ENCODE results near the gene NDOR1. TPM values are rescaled to one million over a fixed set of nuclear protein-coding genes. Genes with fewer than 3 reads are reported as not detected.

The NDOR1 gene
- polyA plus RNA-seq, 1 experiment, result 7.1 TPM

DNA sequence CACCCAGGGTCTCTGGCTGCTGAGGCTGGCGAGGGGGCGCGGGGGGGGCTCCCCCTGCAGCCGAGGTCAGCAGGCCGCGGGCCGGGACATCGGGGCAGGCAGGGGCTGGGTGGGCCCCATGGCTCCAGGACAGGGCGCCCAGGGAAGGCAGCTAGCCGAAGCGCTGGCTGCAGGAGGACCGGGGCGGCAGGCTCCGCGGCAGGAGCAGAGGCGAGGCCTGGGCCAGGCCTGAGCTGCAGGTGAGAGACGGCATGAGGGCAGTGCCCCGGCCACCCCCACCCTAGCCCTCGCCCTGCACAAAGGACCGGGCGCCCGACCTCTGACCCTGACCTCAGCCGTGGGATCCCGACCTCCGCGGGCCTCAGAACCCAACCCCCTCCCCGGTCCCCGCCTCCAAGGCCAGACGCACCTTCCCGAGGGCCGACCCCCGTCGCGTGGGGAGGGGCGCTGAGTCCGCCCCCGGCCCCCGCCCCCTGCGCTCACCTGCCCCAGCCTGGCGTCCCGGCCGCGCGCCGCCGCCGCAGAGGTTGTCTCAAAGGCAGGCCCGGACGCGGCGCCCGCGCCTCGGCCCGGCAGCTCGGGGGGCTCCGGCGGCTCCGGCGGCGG, 16.1 kb downstream of the NDOR1 start:
- TF ChIP-seq, protein P1, sequence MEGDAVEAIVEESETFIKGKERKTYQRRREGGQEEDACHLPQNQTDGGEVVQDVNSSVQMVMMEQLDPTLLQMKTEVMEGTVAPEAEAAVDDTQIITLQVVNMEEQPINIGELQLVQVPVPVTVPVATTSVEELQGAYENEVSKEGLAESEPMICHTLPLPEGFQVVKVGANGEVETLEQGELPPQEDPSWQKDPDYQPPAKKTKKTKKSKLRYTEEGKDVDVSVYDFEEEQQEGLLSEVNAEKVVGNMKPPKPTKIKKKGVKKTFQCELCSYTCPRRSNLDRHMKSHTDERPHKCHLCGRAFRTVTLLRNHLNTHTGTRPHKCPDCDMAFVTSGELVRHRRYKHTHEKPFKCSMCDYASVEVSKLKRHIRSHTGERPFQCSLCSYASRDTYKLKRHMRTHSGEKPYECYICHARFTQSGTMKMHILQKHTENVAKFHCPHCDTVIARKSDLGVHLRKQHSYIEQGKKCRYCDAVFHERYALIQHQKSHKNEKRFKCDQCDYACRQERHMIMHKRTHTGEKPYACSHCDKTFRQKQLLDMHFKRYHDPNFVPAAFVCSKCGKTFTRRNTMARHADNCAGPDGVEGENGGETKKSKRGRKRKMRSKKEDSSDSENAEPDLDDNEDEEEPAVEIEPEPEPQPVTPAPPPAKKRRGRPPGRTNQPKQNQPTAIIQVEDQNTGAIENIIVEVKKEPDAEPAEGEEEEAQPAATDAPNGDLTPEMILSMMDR (IDR thresholded peaks at IDR 0.05; ENCODE audit: insufficient read depth, low read depth, low read length), result no peak
- Histone ChIP-seq H3K4me3 (ENCODE audit: low read depth, low read length) (peak overlapping the region; percentile 86), H3K36me3 (ENCODE audit: control insufficient read depth, insufficient read depth, low read length) (no peaks in the 10 kb centered on the region; the same call in none of the 2 replicates), H3K27me3 (ENCODE audit: control insufficient read depth, insufficient read depth, low read length) (no peaks in the 10 kb centered on the region)
- ChIA-PET POLR2A (no interaction called here), CTCF (interaction anchor here (5.6 kb wide), 1 partner anchor 15 kb away, joined by 36 read pairs; no protein-coding TSS in a partner anchor)
- DNase-seq (ENCODE audit: low read depth), result no peak

DNA sequence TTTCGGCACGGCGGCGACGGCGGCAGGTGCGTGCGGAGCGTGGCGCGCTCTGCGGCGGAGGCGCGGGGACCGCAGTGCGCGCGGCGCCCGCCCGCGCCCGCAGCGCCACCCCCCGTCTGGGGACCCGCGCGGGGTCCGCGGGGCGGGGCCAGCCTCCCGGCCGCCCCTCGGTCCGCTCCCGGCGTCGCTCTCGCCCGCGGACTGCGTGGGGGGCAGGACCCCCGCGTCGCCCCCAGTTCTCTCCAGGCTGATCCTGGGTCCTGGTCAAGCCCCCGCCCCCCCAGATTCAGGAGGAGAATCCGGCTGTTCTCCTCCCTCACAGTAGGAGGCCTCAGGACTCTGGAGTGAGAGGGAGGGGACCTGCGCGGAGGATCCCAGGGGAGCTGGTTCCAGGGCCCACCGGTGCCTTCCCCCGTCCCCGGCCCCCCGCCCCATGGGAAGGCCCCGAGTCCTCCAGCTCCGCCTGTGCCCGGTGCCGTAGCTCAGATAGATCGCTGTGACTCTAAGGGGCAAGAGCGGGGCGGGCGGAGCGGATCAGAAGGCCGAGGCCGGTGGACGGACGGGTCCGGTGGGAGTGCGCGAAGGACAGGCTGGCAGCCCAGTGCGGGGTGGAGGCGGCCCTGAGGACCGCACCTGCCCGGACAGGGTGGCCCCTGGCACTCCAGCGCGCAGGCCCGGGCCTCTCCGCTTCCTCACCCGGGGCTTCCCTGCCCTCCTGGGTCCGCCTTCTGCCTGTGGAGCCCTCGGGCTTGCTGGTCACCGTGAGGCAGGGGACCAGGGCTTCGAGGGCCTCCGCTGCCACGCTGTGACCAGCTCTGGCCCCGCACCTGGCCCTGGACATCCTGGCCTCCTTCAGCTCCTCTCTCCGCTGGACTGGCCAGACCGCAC, 16.9 kb downstream of the NDOR1 start, which contains the start of gene RNF208:
RNF208 (minus strand) TSS at position 51 of the 888 bp plus-strand sequence. CDS start 1,028 bp downstream, outside the sequence.
- Histone ChIP-seq H3K36me3 (ENCODE audit: control insufficient read depth, insufficient read depth, low read length) (no peaks in the 10 kb centered on the region; the same call in 1 of the 2 replicates), H3K4me3 (ENCODE audit: low read depth, low read length) (peak within 1 kb of the TSS; percentile 86), H3K27me3 (ENCODE audit: control insufficient read depth, insufficient read depth, low read length) (no peaks in the 10 kb centered on the region)
- no peak for DNase-seq (ENCODE audit: low read depth)
- ChIA-PET POLR2A (interaction anchor here (0.6 to 0.8 kb wide), 2 partner anchors 20 to 222 kb away, joined by 3 to 7 read pairs; no protein-coding TSS in a partner anchor), CTCF (interaction anchor here (0.6 to 5.6 kb wide), 5 partner anchors 15 to 193 kb away, joined by 3 to 36 read pairs (median 3); partner anchors contain the start of gene NPDC1)
- TF ChIP-seq, protein P1 (IDR thresholded peaks at IDR 0.05; ENCODE audit: insufficient read depth, low read depth, low read length), result peak; percentile 14; the same call in 1 of the 2 replicates

DNA sequence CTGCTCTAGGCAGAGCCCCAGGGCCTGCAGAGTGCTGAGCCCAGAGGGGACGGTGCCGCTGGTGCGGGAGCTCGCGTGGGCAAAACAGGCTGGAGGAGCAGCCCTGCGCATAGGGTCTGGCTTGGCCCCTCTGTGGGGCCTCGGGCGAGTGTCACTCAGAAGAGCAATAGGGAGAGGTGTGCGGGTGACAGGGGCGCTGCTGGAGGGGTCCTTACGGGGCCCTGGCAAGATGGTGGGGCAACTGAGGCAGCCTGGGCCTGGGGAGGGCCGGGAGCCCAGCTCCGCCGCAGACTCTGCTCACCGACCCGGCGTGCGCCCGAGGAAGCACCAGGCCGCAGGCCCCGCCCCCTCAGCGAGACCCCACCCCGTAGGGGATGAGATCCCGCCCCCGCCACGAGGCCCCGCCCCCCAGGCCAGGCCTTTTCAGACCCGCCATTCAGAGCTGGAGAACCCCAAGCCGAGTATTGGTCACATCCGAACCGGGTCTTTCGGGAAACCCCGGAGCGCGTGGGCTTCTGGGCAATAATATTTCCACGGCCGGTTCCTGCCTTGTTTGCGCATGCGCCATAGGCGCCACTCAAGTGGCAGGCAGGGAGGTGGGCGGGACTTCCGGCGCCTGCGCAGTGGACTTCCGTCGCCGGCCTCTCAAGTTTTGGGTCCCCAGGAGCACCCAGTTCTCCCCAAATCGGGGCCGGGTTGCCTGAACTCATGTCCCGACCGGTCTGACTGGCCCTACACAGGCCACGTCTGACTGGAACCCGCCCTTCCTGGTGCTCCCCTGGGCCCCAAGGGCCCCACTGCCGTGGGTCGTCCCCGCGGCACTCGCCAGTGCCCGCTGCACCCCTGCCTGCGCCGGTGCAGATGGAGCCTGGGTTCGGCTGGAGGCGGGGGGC, 17.8 kb downstream of the NDOR1 start:
- peak overlapping the region; percentile 86 for H3K4me3 ChIP-seq (ENCODE audit: low read depth, low read length)
- no peaks in the 10 kb centered on the region for H3K27me3 ChIP-seq (ENCODE audit: control insufficient read depth, insufficient read depth, low read length)
- TF ChIP-seq, protein P1 (IDR thresholded peaks at IDR 0.05; ENCODE audit: insufficient read depth, low read depth, low read length), result no peak
- no peaks in the 10 kb centered on the region; the same call in 1 of the 2 replicates for H3K36me3 ChIP-seq (ENCODE audit: control insufficient read depth, insufficient read depth, low read length)
- ChIA-PET POLR2A (interaction anchor here (0.6 to 0.8 kb wide), 5 partner anchors 21 to 223 kb away, joined by 3 to 7 read pairs (median 4); no protein-coding TSS in a partner anchor), CTCF (interaction anchor here (0.5 to 5.6 kb wide), 8 partner anchors 9 to 275 kb away, joined by 3 to 36 read pairs (median 3); partner anchors contain the start of gene NPDC1)
- peak; percentile 93 for DNase-seq (ENCODE audit: low read depth)

DNA sequence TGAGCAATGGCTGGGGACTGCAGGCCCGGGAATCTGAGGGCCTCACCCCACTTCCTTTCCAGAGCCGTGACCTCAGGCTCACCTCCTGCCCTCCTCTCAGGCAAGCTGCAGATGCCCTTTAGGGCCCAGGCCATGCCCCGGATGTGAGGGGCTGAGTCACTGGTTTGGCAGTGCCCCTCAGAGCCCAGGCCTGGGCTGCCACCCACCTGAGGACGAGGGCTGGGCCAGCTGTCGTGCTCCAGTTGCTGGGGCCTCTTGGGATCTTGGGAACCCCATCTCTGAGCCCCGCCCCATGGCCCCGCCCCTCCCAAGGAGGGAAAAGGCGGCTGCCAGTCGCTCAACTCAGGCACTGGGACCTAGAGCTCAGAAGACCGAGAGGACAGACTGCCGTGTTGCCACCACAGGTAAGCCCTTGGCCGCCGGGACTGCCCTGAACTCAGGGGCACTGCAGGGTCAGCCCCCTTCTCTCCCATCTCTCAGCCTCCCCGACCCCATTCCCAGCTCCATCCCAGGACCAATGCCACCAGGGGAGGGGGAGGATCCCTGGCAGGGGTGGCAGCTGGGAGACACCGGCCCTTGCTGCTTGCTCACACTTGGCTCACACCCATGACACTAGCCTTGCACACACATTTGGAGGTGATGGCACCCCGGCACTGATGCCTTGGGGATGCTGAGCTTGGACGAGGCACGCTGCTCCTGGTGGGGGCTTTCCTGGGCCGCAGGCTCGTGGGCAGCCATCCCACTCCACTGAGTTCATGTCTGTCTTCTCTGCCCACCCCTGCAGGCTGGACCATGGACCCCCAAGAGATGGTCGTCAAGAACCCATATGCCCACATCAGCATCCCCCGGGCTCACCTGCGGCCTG, 19.6 kb downstream of the NDOR1 start, which contains the start of gene CYSRT1:
CYSRT1 (plus strand) TSS at position 345 of the 865 bp plus-strand sequence; CDS start at position 793, 448 bp downstream.
- ChIA-PET CTCF (interaction anchor here (0.8 to 5.6 kb wide), 6 partner anchors 12 to 277 kb away, joined by 3 to 36 read pairs (median 6); partner anchors contain the start of genes ABCA2 and NPDC1), POLR2A (no interaction called here)
- TF ChIP-seq, protein P1 (IDR thresholded peaks at IDR 0.05; ENCODE audit: insufficient read depth, low read depth, low read length), result no peak
- DNase-seq (ENCODE audit: low read depth), result no peak
- Histone ChIP-seq H3K36me3 (ENCODE audit: control insufficient read depth, insufficient read depth, low read length) (no peaks in the 10 kb centered on the region; the same call in 1 of the 2 replicates), H3K4me3 (ENCODE audit: low read depth, low read length) (peak within 1 kb of the TSS; percentile 86), H3K27me3 (ENCODE audit: control insufficient read depth, insufficient read depth, low read length) (no peaks in the 10 kb centered on the region)
